ENCODE measurements around the gene TEX29.

TEX29 gene

DNA sequence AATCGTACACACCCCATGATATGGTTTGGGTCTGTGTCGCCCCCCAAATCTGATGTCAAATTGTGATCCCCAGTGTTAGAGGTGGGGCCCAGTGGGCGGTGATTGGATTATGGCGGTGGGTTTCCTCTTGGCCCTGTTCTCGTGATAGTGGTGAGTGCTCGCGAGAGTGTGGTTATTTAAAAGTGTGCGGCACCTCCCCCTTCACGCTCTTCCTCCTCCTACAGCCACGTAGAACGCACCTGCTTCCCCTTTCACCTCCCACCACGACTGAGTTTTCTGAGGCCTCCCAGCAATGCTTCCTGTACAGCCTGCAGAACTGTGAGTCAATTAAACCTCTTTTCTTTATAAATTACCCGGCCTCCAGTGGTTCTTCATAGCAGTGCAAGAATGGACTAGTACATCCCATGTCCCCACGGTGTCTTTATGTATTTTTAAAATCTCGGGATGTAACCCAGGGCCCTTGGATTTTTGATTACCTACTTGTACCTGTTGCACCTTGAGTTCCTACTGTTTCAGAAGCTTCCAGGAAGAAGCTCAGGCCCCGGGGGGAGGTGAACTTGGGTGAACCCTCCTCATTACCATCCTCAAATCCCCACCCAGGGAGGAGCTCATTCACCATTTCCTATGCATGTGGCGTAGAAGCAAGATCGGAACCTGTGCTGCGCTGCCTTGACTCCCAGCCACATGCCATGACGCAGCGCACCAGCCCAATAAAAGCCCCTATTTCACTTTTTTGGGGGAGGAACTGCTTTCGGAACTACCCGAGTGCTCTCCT is 52.4 kb downstream of the TEX29 start:
- no peak for DNase-seq

DNA sequence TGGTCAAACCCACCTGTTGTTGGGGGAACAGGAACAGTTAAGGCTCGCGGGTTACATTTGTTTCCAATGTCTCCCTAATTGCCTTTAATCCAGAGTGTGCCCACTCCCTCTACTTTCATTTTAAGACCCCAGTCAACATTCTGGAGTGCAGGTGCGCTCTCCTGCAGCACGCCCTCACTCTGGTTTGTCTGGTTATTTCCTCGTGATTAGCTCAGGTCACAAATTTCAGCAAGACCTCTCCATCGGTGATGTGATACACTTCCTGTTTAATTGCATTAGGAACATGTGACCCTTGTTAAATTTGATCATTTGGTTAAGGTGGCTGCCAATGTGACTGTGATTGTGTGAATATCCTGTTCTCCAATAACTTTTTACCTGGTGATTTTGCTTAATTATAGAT is 53.0 kb downstream of the TEX29 start:
- no peak for DNase-seq

DNA sequence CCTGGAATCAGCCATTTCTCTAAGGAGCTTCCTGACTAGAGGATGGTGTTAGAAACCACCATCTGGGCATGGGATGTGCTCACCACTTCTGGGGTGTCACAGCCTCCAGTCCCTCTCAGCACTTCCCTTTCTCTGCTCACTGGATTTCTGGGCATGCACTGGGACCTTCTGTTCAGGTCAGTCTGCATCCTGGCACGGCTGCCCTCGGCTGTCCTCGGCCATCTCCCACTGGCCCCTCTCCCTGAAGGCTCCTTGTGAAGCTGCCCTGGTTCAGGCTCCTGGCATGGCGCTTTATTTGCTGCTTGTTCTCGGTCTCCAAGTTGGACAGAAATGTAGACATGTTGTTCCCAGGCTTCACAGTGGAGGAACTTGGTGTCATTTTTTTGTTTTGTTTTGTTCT is 60.0 kb downstream of the TEX29 start:
- DNase-seq, result no peak

DNA sequence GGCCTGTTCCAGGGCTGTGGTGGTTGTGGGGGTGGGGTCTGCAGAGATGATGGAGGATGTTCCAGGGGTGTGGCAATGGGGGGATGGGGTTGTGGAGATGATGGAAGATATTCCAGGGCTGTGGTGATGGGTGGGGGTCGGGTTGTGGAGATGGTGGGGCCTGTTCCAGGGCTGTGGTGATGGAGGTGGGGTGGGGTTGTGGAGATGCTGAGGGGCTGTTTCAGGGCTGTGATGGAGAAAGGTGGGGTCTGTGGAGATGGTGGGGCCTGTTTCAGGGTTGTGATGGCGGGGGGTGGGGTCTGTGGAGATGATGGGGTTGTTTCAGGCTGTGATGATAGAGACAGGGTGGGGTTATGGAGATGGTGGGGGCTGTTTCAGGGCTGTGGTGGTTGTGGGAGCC is 62.0 kb downstream of the TEX29 start:
- DNase-seq, result no peak

DNA sequence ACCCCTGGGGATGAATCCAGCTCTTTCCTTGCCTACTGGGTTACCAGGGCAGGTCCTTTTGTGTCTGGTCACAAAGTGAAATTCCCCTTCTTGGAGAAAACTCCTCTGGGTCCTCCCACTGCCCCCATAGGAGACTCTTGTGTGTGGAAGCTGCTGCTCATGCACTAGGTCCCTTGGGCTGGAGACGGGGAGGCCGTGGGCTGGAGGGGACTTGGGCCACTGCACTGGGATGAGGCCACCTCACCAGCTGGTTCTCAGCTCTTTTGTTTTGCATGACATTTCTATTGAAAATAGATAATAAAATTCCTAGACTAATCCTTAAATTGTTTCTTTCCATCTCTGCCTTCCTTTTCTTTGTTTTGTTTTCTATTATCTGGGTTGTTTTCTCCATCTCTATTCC is 62.4 kb downstream of the TEX29 start:
- DNase-seq, result no peak

DNA sequence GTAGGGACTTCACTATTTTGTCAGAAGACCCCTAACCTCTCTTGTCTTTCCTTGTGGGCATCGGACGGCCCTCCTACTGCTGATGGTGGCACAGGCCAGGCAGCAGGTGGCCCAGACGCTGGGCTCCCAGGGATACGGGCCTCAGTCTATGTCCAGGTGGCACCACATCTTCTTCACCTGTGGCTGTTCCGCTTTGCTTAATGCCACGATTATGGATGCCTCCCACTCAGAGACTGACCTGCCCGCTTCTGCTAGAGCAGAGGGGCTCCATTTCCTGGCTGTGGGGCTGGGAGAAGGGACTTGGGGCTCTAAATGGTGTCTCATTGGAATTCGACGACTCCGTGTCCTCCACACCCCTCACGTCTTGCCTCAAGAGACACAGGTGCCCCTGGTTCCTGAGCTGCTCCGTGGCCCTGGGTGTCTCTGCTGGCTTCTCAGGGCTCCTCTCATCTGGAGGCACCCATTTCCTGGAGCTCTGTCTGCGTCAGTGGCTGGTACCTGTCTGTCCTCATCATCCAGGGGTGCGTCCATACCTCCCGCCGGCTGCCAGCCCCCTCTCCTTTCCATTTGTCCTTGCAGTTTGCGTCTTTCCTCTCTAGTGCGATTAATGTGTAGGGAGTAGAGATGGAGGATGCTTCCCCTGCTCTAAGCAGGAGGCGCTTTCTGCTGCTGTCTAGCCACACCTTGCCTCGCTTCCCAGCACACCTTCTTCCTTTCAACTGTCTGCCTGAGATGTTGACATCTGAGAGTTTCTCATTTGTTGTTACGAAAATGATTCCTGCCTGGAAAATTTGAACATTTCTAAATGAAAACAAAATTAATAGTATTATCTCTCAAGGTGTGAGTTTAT is 63.4 kb downstream of the TEX29 start:
- no peak for DNase-seq

DNA sequence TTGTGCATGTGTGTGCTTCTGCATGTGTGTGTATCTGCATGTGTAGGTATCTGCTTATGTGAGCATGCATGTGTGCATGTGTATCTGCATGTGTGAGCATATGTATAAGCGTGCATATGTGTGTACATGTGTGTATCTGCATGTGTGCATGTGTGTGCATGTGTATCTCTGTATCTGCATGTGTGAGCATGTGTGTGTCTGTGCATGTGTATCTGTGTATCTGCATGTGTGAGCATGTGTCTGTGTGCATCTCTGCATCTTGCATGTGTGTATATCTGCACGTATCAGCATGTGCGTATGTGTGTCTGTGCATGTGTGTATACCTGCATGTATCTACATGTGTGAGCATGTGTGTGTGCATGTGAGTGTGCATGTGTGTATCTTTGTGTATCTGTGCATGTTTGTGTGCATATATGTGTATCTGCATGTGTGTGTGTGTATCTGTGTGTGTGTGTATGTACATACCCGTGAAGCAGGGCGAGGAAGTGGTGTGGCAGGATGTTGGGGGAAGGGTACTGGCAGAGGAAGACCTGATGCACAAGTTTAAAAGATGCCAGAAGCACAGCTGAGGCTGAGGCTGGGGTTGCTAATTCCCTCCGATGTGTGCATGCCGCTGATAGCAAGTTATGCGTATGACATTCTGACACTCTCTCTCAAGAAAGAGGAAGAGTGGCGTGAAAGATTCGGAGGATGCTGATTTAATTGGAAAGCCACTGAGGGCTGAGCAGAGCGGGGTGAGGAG is 64.2 kb downstream of the TEX29 start:
- no peak for DNase-seq

DNA sequence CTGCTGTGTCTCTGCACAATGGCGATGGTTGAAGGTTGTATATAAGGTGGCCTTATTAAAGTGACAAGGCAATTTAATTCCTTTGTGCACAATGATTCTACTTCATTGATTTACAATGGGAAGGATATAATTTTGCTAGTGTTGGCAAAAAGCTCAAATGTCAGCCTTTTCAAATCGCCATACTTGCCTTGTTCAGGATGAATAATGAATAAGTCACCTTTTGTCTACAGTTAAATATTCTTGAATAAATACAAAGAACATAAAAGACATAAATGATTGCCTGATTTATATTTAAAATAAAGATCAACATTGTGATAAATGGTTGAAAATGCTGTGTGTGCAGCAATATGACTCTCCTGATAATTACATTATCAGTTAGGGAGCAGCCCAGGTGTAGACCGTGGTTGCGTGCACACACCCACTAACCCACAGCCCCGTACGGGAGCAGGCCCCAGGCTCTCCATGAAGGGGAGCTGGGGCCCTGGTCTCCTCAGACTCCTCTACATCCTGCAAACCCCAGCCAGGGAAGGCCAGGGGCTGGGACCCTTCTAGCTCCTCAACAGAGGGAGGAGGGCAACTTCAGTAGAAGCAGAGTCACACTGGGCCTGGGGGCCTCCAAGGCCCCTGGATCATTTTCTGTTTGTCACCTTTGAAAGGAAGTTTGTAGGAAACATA is 64.9 kb downstream of the TEX29 start:
- DNase-seq, result no peak

DNA sequence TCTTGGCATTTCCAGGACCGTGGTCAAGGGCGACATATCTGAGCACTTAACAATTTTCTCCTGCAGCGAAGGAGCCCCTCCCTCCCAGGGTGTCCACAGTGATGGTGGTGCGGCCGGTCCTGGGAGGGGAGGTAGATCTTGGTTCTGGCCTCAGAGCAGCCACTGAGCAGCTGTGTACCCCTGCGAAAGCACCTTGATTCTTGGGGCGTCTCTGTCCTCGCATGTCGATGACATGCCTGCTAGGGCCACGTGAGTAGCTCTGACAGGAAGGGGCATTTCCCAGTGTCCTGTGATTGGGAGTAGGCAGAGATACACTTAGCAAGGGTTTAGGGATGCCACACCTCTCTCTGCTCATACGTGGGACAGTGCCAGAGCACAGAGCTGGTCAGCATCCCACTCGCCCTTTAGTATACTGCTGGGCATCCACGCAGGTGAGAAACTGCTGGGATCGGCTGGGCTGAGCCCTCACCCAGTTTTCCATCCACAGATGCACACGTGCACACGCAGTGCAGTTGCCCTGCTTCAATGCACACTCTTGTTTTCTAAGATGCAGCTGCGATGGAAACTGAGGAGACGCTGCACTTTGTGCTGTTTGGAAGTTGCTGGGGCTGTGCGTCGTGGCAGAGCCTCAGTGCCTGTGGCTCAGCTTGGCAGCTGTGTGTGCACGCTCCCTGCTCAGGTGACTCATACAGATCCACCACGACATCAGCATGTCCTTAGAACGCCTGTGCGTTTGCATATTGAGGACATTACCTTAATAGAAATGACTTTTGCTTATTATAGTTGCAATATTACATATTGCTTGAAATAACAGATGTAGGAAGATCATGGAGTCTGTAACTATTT is 66.8 kb downstream of the TEX29 start:
- DNase-seq, result no peak

DNA sequence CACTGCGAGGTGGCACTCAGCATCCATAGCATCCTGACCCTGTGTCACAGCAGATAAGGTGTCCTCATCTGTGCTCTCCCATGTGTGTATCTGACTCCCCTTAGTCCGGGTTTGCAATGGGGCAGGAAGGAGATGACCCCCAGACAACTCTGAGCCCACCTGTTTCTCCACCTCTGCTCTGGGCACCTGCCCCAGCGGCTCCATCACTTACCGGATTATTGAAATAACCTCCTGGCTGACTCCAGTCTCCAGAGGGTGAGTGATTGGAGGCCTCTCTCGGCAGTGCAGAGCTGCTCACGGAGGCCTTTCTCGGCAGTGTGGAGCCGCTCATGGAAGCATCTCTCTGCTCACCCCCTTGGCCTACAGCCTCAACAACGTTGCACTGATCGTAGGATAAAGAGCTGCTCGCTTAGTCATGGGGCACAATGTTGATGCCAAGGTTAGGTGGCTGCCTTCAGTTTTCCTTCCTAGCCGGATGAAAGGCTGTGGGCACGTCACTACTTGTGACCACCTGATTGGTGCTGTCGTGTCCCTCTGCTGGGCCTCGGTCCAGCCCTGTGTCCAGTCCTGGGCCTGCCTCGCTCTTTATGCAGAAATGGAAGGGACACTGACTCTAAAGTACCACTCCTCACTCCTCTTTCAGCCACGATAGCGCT is 67.6 kb downstream of the TEX29 start:
- DNase-seq, result no peak

DNA sequence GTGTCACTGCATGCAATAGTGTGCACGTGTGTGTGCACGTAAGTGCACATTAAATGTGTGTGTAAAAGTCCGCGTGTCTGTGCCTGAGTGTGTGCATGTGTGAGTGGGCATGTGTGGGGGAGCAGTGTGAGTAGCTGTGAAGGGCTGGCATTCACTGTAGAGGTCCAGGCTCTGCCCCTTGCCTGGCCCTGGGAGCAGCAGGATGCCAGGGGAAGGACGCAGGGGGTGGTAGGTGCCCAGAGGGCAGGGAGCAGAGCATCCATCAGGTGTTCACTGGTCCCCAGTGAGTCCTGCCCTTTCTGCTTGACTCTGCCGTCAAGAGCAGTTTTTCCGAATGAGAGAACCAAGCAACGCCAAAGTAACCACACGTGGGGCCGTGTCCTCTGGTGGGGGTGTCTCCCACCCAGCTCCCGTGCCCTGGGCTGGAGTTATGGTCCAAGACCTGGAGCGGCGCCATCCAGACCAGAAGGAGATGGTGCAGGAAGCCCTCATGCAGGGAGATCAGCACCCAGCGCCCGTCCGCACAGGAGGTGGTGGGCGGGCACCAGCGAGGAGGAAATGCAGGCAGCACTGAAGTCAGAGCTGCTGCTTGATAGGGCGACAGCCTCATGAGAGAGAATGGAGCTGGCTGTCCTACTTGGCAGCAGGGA is 68.5 kb downstream of the TEX29 start:
- DNase-seq, result no peak

DNA sequence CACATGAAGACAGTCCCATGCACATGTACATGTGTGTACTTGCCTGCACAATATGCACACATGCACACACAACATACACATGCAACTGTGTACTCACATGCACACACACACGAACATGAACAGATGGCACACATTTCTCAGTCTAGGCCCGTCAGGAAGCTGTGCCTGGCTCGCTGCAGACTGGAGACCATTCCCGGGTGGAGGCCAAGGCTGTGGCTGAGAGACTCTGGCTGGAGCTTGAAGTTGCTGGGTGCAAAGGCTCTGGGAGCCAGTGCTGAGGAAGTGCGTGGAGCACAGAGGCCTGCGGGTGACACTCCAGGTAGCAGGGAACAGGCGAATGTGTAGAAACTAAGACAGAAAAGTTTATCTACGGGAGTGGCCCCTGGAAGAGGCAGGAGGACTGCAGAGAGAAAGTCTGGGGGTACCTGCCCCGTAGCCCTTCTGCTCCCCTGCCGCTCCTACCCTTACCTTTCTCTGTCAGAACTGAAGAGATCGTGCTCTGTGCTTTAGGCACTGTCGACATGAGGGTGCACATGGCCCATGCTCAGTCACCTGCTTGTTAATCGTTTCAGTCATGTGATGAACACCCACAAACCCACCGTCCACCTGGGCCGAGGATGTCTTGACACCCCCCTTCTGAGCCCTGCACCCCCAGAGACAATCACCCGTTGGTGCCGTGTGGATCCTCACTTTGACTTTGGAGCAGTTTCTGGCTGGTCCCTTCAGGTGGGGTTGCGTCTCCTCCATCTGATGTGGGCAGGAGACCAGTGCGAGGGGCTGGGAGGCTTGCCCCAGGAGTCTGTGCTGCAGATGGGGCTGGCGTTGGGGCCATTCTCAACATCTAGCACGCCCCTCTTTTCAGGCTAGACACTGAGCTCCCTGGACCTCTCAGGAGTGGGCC is 69.4 kb downstream of the TEX29 start:
- DNase-seq, result no peak

DNA sequence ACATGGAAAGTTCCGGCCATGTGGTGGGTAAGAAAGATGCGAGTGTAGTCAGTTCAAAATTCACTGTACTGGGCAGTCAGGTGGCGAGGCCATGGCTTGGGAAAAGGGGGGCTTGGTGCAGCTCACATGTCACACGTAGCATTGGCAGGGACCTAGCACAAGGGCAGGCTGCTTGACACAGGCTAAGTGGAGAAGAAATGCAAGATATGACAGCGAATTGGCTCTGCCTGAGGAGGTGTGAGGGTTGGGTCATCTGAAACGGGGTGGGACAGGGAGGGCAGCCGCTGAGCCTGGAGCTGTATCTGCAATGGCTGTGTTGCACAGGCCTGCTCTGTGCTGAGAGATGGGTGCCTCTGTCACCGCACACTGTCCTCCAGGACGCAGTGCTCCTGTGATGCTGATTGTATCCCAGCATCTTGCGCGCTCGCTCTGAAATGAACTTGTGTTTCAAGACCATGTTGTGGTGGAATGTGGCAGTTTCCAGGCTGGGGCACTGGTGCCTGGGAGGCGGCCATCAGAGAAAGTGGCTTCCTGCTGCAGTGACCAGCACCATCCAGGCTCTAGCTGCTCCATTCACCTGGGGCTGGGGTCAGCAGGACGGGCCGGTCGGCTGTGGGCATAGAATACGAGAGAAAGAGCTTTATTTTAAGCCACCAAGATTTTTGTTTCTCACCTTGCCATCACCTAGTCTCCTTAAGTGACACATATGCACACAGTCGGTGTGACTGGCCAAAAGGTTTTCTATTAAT is 70.3 kb downstream of the TEX29 start:
- no peak for DNase-seq

DNA sequence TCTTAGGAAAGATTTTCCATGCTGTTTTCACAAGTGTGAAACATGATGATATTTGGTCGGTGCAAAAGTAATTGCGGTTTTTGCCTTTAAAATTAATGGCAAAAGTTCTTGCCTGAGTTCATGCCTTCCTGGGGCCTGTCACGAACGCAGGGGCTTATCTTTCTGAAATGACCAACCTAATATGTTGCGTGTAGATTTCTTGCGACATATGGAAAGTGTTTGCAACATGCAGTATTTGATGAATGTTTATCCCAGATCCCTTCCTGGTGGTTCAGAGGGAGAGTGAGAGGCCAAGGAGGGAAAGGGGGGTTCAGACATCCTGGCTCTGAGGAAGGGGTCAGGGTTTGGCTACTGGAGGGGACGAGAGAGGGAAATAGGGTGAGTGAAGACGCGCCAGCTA is 72.0 kb downstream of the TEX29 start:
- no peak for DNase-seq

DNA sequence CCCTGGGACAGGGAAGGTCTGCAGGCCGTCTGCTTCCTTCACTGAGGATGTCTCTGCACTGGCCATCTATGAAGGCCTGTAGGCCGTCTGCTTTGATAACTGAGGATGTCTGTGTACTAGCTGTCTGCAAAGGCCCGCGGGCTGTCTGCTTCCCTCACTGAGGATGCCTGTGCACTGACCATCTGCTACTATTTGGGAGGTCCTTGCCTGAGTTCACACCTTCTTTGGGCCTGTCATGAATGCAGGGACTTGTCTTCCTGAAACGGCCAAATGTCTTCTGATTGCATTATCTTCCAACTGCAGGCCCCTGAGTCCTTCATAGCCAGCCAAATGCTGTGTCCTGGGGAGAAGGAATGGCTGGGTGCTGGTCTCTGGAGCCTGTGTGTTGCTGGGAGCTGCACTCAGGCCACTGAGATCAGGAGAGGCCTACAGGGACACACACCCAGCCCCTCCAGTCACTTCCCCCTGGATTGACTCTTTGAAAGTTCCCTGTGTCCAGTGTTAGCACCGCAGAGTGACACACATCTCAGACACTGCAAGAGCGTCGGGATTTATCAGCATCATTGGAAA is 72.9 kb downstream of the TEX29 start:
- DNase-seq, result no peak
